Myometrial cell (primary cell): ENCODE results near the gene PRDM15. TPM values are rescaled to one million over a fixed set of nuclear protein-coding genes. Genes with fewer than 3 reads are reported as not detected.

Source experiments
- total RNA-seq: library from RNA; depleted of rRNA; stranded (reverse); fragments of >200 nt; gene quantifications from 2 replicates; pipeline ENCODE4 v1.2.3, GENCODE V29; 2015

The PRDM15 gene
- total RNA-seq: 3.4 and 6.1 TPM in 2 replicates

GRCh38 chr21:41879190-41879998 is at the start of gene PRDM15:
PRDM15 (minus strand) TSS chr21:41879344; CDS start chr21:41860363, 18,981 bp downstream.

GRCh38 chr21:41766883-41767605 is 112.1 kb downstream of the PRDM15 start, which contains the start of gene RIPK4:
RIPK4 (minus strand) TSS chr21:41767052; CDS start chr21:41767041, 11 bp downstream.

Other genes starting within 250 kb of the PRDM15 start
- gene RIPK4, start 112.3 kb downstream of the PRDM15 start, total RNA-seq: not detected in 2 replicates
- 14.2 and 16.7 TPM in 2 replicates for gene C2CD2, start 74.7 kb upstream of the PRDM15 start, total RNA-seq
- gene ZBTB21, start 131.0 kb upstream of the PRDM15 start, total RNA-seq: 5.3 and 11.8 TPM in 2 replicates
- not detected in 2 replicates for gene UMODL1, start 192.0 kb upstream of the PRDM15 start, total RNA-seq